NT2/D1 (cell line): Measurements from ENCODE around the gene CREB5.
A peak's percentile ranks its signal among the peaks of the same experiment; 100 is the strongest.

ENCODE experiments used
- DNase-seq: peaks from one replicate; pipeline ENCODE4 v3.0.0-alpha.2; 2011; ENCODE audit warnings: low read depth, low spot score
- H3K27me3 ChIP-seq: 2 replicates; pipeline ENCODE4 v1.6.0; 2011; ENCODE audit warnings: mild to moderate bottlenecking; ENCODE audit not compliant: insufficient read length, insufficient read depth
- H3K36me3 ChIP-seq: 2 replicates; pipeline ENCODE4 v1.6.1; 2011; ENCODE audit warnings: mild to moderate bottlenecking, low read length, mixed read lengths; ENCODE audit not compliant: insufficient read depth, insufficient read length
- H3K4me1 ChIP-seq: 2 replicates; pipeline ENCODE4 v1.5.1; 2011; ENCODE audit not compliant: insufficient read depth, insufficient read length
- H3K4me3 ChIP-seq: 2 replicates; pipeline ENCODE4 v1.5.1; 2011; ENCODE audit warnings: low read depth; ENCODE audit not compliant: insufficient read length
- H3K9ac ChIP-seq: 2 replicates; pipeline ENCODE4 v1.6.0; 2011; ENCODE audit warnings: low read depth; ENCODE audit not compliant: insufficient read length
- H3K9me3 ChIP-seq: 2 replicates; pipeline ENCODE4 v1.5.1; 2011; ENCODE audit warnings: mild to moderate bottlenecking, low read length; ENCODE audit not compliant: insufficient read depth
- SUZ12 ChIP-seq: IDR thresholded peaks from 2 replicates; pipeline ENCODE4 v1.6.1; 2011; ENCODE audit not compliant: insufficient read length, insufficient read depth; ENCODE audit errors: extremely low read depth
- YY1 ChIP-seq: IDR thresholded peaks from 2 replicates; pipeline ENCODE4 v1.6.1; 2011; ENCODE audit not compliant: insufficient read length, insufficient read depth
- ZNF274 ChIP-seq: IDR thresholded peaks from 2 replicates; pipeline ENCODE4 v1.6.1; 2011; ENCODE audit warnings: mild to moderate bottlenecking, low read depth, low read length

Gene CREB5

GRCh38 chr7:28623863-28624262 is 211.5 kb downstream of the CREB5 start:
- Histone ChIP-seq H3K36me3 (no peaks in the 10 kb centered on the region), H3K9me3 (no peaks in the 10 kb centered on the region), H3K27me3 (no peaks in the 10 kb centered on the region), H3K4me3 (no peak overlapping the region), H3K9ac (no peak overlapping the region), H3K4me1 (no peaks in the 10 kb centered on the region)
- TF ChIP-seq YY1: no peak
- TF ChIP-seq SUZ12: no peak
- TF ChIP-seq ZNF274: no peak
- no peak for DNase-seq

- DNase-seq: no peak
- H3K36me3 ChIP-seq: no peaks in the 10 kb centered on the region
- no peaks in the 10 kb centered on the region for H3K9me3 ChIP-seq
- no peak overlapping the region for H3K4me3 ChIP-seq
- no peak overlapping the region for H3K9ac ChIP-seq
- H3K4me1 ChIP-seq: no peaks in the 10 kb centered on the region
- TF ChIP-seq SUZ12: no peak
- no peak for TF ChIP-seq ZNF274
- TF ChIP-seq YY1: no peak
- H3K27me3 ChIP-seq: no peaks in the 10 kb centered on the region
Measured at GRCh38 chr7:28625432-28625831, 213.1 kb downstream of the CREB5 start.

- Histone ChIP-seq H3K36me3 (no peaks in the 10 kb centered on the region), H3K4me1 (no peaks in the 10 kb centered on the region), H3K9me3 (no peaks in the 10 kb centered on the region), H3K27me3 (no peaks in the 10 kb centered on the region), H3K9ac (no peak overlapping the region), H3K4me3 (no peak overlapping the region)
- no peak for DNase-seq
- no peak for TF ChIP-seq SUZ12
- no peak for TF ChIP-seq YY1
- no peak for TF ChIP-seq ZNF274
Measured at GRCh38 chr7:28626221-28626620, 213.9 kb downstream of the CREB5 start.

- Histone ChIP-seq H3K4me3 (no peak overlapping the region), H3K9ac (no peak overlapping the region), H3K9me3 (no peaks in the 10 kb centered on the region), H3K36me3 (no peaks in the 10 kb centered on the region), H3K4me1 (no peaks in the 10 kb centered on the region), H3K27me3 (no peaks in the 10 kb centered on the region)
- no peak for TF ChIP-seq SUZ12
- no peak for TF ChIP-seq YY1
- TF ChIP-seq ZNF274: no peak
- DNase-seq: peak; percentile 54
Measured at GRCh38 chr7:28626624-28627262, 214.4 kb downstream of the CREB5 start.

GRCh38 chr7:28627263-28627653 is 214.9 kb downstream of the CREB5 start:
- H3K4me3 ChIP-seq: no peak overlapping the region
- H3K36me3 ChIP-seq: no peaks in the 10 kb centered on the region
- TF ChIP-seq ZNF274 (no peak), SUZ12 (no peak), YY1 (no peak)
- no peak for DNase-seq
- no peak overlapping the region for H3K9ac ChIP-seq
- H3K4me1 ChIP-seq: no peaks in the 10 kb centered on the region
- no peaks in the 10 kb centered on the region for H3K27me3 ChIP-seq
- no peaks in the 10 kb centered on the region for H3K9me3 ChIP-seq

GRCh38 chr7:28627896-28628295 is 215.6 kb downstream of the CREB5 start:
- no peak overlapping the region for H3K9ac ChIP-seq
- no peaks in the 10 kb centered on the region for H3K4me1 ChIP-seq
- no peaks in the 10 kb centered on the region for H3K36me3 ChIP-seq
- no peak for TF ChIP-seq ZNF274
- no peak for TF ChIP-seq YY1
- no peak for TF ChIP-seq SUZ12
- no peaks in the 10 kb centered on the region for H3K27me3 ChIP-seq
- H3K4me3 ChIP-seq: no peak overlapping the region
- H3K9me3 ChIP-seq: no peaks in the 10 kb centered on the region
- no peak for DNase-seq

- TF ChIP-seq ZNF274 (no peak), YY1 (no peak), SUZ12 (no peak)
- H3K36me3 ChIP-seq: no peaks in the 10 kb centered on the region
- no peak overlapping the region for H3K9ac ChIP-seq
- no peaks in the 10 kb centered on the region for H3K27me3 ChIP-seq
- H3K9me3 ChIP-seq: no peaks in the 10 kb centered on the region
- DNase-seq: no peak
- H3K4me3 ChIP-seq: no peak overlapping the region
- H3K4me1 ChIP-seq: no peaks in the 10 kb centered on the region
Measured at GRCh38 chr7:28629216-28629842, 217.0 kb downstream of the CREB5 start.
